SU-DHL-6 (cell line): ENCODE results near the gene GON4L.
"Not testable (repeated sequence)": the region's sequence is repeated elsewhere in the genome, so short reads cannot be mapped to it uniquely, and the experiment has no call there.

Experiments
- H2AFZ ChIP-seq: fragments of 200-600 bp; sonication (generic); 2 replicates; pipeline ENCODE4 v1.6.1; 2014; ENCODE audit warnings: low read depth, mild to moderate bottlenecking, moderate library complexity, mixed read lengths, antibody characterized with exemption, low read length; ENCODE audit not compliant: severe bottlenecking
- H3F3A ChIP-seq: fragments of 200-600 bp; shearing (Covaris generic); 2 replicates; pipeline ENCODE4 v1.6.0; 2016; ENCODE audit warnings: antibody characterized with exemption, mild to moderate bottlenecking; ENCODE audit not compliant: insufficient read depth
- H3K27ac ChIP-seq: fragments of 200-600 bp; sonication (generic); 2 replicates; pipeline ENCODE4 v1.5.1; 2016; ENCODE audit warnings: low read depth, mild to moderate bottlenecking, low read length, moderate library complexity, mixed read lengths
- H3K27me3 ChIP-seq: fragments of 200-600 bp; sonication (generic), shearing (Covaris generic); 2 replicates; pipeline ENCODE4 v1.6.0; 2014; ENCODE audit warnings: mild to moderate bottlenecking, low read length
- H3K36me3 ChIP-seq: fragments of 200-600 bp; sonication (generic); 2 replicates; pipeline ENCODE4 v1.6.1; 2014; ENCODE audit warnings: mild to moderate bottlenecking, low read length, mixed read lengths
- H3K4me2 ChIP-seq: fragments of 300-600, 200-600 bp; shearing (Covaris generic), sonication (generic); 2 replicates; pipeline ENCODE4 v1.6.0; 2014; ENCODE audit warnings: low read length, low read depth, mild to moderate bottlenecking; ENCODE audit not compliant: poor library complexity, severe bottlenecking
- H3K4me3 ChIP-seq: fragments of 200-600 bp; sonication (generic); 2 replicates; pipeline ENCODE4 v1.5.1; 2014; ENCODE audit warnings: antibody characterized with exemption, low read length, mild to moderate bottlenecking, mixed read lengths; ENCODE audit not compliant: insufficient read depth, poor library complexity, severe bottlenecking
- H3K79me2 ChIP-seq: fragments of 200-600 bp; sonication (generic); 2 replicates; pipeline ENCODE4 v1.6.1; 2014; ENCODE audit warnings: mild to moderate bottlenecking, low read length, moderate library complexity; ENCODE audit not compliant: insufficient read depth
- H3K9ac ChIP-seq: fragments of 200-600 bp; sonication (generic); 2 replicates; pipeline ENCODE4 v1.7.0; 2014; ENCODE audit warnings: mild to moderate bottlenecking, low read length
- H3K9me2 ChIP-seq: fragments of 200-600 bp; sonication (generic); replicated peaks from 2 replicates; pipeline ENCODE4 v1.6.1; 2014; ENCODE audit warnings: low read length; ENCODE audit not compliant: insufficient read depth
- H3K9me3 ChIP-seq: fragments of 200-600 bp; sonication (generic); 2 replicates; pipeline ENCODE4 v1.6.1; 2014; ENCODE audit warnings: low read length, mixed read lengths; ENCODE audit not compliant: insufficient read depth
- H4K20me1 ChIP-seq: fragments of 200-600 bp; sonication (generic); 2 replicates; pipeline ENCODE4 v1.6.1; 2014; ENCODE audit warnings: low read depth, mild to moderate bottlenecking, antibody characterized with exemption, low read length, moderate library complexity, mixed read lengths
- CTCF ChIP-seq: fragments of 200-600 bp; sonication (generic); IDR thresholded peaks from one replicate; pipeline ENCODE4 v1.5.1; 2017; ENCODE audit warnings: antibody characterized with exemption, mild to moderate bottlenecking, low read length, moderate library complexity; ENCODE audit not compliant: insufficient read depth, poor library complexity, severe bottlenecking
- EZH2phosphoT487 ChIP-seq: fragments of 200-600 bp; sonication (generic), shearing (Covaris generic); conservative IDR thresholded peaks from 2 replicates; pipeline ENCODE4 v1.6.1; 2018; ENCODE audit warnings: mild to moderate bottlenecking, antibody characterized with exemption, low read length, moderate library complexity, mixed read lengths

The GON4L gene

GRCh38 chr1:155717041-155717440 lies 140.0 kb downstream of the GON4L start:
- Histone ChIP-seq H3K9me2 (no peaks in the 10 kb centered on the region), H3F3A (no peaks in the 10 kb centered on the region), H3K9ac (no peak overlapping the region), H3K9me3 (no peaks in the 10 kb centered on the region), H3K27ac (no peak overlapping the region), H3K27me3 (no peaks in the 10 kb centered on the region), H3K4me3 (no peak overlapping the region), H3K4me2 (no peak overlapping the region), H3K36me3 (peaks cover 11% of the 10 kb centered on the region; the same call in 1 of the 2 replicates), H2AFZ (no peak overlapping the region), H3K79me2 (peaks cover 8% of the 10 kb centered on the region; the same call in 1 of the 2 replicates), H4K20me1 (peaks cover 5% of the 10 kb centered on the region; the same call in 1 of the 2 replicates)
- TF ChIP-seq CTCF (no peak), EZH2phosphoT487 (no peak)

- Histone ChIP-seq H3K4me3 (no peak overlapping the region), H3K36me3 (0 out of 2 replicates have a peak, but pooled peaks cover 3% of the 10 kb centered on the region), H2AFZ (no peak overlapping the region), H3F3A (no peaks in the 10 kb centered on the region), H3K27ac (no peak overlapping the region), H3K4me2 (no peak overlapping the region), H4K20me1 (peaks cover 5% of the 10 kb centered on the region; the same call in 1 of the 2 replicates), H3K79me2 (peaks cover 8% of the 10 kb centered on the region; the same call in 1 of the 2 replicates), H3K9me3 (no peaks in the 10 kb centered on the region), H3K9ac (no peak overlapping the region), H3K27me3 (no peaks in the 10 kb centered on the region), H3K9me2 (no peaks in the 10 kb centered on the region)
- TF ChIP-seq EZH2phosphoT487 (no peak), CTCF (no peak)
Observed at GRCh38 chr1:155715777-155716176, 141.2 kb downstream of the GON4L start.

- H3K27me3 ChIP-seq, H3K27ac ChIP-seq, H3K9me2 ChIP-seq, H3F3A ChIP-seq, H3K36me3 ChIP-seq, H2AFZ ChIP-seq, H3K9ac ChIP-seq, H3K9me3 ChIP-seq, H3K4me3 ChIP-seq, H4K20me1 ChIP-seq, H3K79me2 ChIP-seq, H3K4me2 ChIP-seq: not testable (repeated sequence)
Observed at GRCh38 chr1:155715056-155715455, 142.0 kb downstream of the GON4L start.

GRCh38 chr1:155713075-155713474 lies 143.9 kb downstream of the GON4L start:
- Histone ChIP-seq H3K9me3 (no peaks in the 10 kb centered on the region), H3K27ac (no peak overlapping the region), H3F3A (no peaks in the 10 kb centered on the region), H4K20me1 (peaks cover 5% of the 10 kb centered on the region; the same call in 1 of the 2 replicates), H3K4me3 (no peak overlapping the region), H3K9ac (no peak overlapping the region), H3K4me2 (no peak overlapping the region), H3K27me3 (no peaks in the 10 kb centered on the region), H3K79me2 (peaks cover 26% of the 10 kb centered on the region), H3K9me2 (no peaks in the 10 kb centered on the region), H3K36me3 (peaks cover 10% of the 10 kb centered on the region), H2AFZ (no peak overlapping the region)
- TF ChIP-seq CTCF (no peak), EZH2phosphoT487 (no peak)

- H3K4me3 ChIP-seq, H3K36me3 ChIP-seq, H3K27me3 ChIP-seq, H3K9me2 ChIP-seq, H3K27ac ChIP-seq, H3K9me3 ChIP-seq, H3K4me2 ChIP-seq, H3K9ac ChIP-seq, H2AFZ ChIP-seq, H3F3A ChIP-seq, H4K20me1 ChIP-seq: not testable (repeated sequence)
- H3K79me2 ChIP-seq, result peaks cover 30% of the 10 kb centered on the region
Observed at GRCh38 chr1:155712636-155713035, 144.4 kb downstream of the GON4L start.

- H3K4me2 ChIP-seq, H4K20me1 ChIP-seq, H3F3A ChIP-seq, H3K4me3 ChIP-seq, H3K9me2 ChIP-seq, H3K36me3 ChIP-seq, H3K9ac ChIP-seq, H3K27ac ChIP-seq, H3K27me3 ChIP-seq, H3K9me3 ChIP-seq, H2AFZ ChIP-seq: not testable (repeated sequence)
- H3K79me2 ChIP-seq, result peaks cover 40% of the 10 kb centered on the region
Observed at GRCh38 chr1:155711457-155711856, 145.6 kb downstream of the GON4L start.
